ENCODE measurements around the gene LARGE1.

The LARGE1 gene

GRCh38 chr22:33940741-33941140, 20.5 kb upstream of the LARGE1 start:
- TF ChIP-seq, protein P1, sequence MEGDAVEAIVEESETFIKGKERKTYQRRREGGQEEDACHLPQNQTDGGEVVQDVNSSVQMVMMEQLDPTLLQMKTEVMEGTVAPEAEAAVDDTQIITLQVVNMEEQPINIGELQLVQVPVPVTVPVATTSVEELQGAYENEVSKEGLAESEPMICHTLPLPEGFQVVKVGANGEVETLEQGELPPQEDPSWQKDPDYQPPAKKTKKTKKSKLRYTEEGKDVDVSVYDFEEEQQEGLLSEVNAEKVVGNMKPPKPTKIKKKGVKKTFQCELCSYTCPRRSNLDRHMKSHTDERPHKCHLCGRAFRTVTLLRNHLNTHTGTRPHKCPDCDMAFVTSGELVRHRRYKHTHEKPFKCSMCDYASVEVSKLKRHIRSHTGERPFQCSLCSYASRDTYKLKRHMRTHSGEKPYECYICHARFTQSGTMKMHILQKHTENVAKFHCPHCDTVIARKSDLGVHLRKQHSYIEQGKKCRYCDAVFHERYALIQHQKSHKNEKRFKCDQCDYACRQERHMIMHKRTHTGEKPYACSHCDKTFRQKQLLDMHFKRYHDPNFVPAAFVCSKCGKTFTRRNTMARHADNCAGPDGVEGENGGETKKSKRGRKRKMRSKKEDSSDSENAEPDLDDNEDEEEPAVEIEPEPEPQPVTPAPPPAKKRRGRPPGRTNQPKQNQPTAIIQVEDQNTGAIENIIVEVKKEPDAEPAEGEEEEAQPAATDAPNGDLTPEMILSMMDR (IDR thresholded peaks at IDR 0.05; ENCODE audit: borderline replicate concordance, control extremely low read depth, extremely low read depth, insufficient read depth, missing control alignments), result no peak
- DNase-seq (ENCODE audit: low spot score), result no peak
- in situ Hi-C loops (cut with MboI; ENCODE audit: low sequenced_read_pairs, unreplicated experiment), result no loop called here

GRCh38 chr22:33932997-33933396, 12.7 kb upstream of the LARGE1 start:
- in situ Hi-C loops (cut with MboI; ENCODE audit: low sequenced_read_pairs, unreplicated experiment), result no loop called here
- TF ChIP-seq, protein P1 (IDR thresholded peaks at IDR 0.05; ENCODE audit: borderline replicate concordance, control extremely low read depth, extremely low read depth, insufficient read depth, missing control alignments), result no peak
- no peak for DNase-seq (ENCODE audit: low spot score)

DNA sequence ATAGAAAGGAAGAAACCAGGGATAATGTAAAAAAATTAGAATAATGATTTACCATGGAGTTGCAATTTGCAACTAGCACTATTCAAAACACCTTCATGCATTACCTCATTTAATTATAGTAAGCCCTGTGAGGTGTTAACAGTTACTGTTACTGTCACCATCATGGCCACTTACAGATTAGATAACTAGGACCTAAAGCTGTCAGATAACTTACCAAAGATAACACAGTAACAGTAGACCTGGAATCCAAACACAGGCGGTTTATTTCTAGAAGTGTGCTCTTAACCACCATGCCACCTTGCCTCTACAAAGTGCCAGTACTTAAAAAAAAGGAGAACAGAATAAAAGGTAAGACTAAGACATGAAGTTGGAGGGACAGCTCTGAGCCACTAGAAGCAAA, 11.1 kb upstream of the LARGE1 start:
- in situ Hi-C loops (cut with MboI; ENCODE audit: low sequenced_read_pairs, unreplicated experiment), result no loop called here
- TF ChIP-seq, protein P1 (IDR thresholded peaks at IDR 0.05; ENCODE audit: borderline replicate concordance, control extremely low read depth, extremely low read depth, insufficient read depth, missing control alignments), result no peak
- no peak for DNase-seq (ENCODE audit: low spot score)

- in situ Hi-C loops (cut with MboI; ENCODE audit: low sequenced_read_pairs, unreplicated experiment), result loop anchor here (10.0 kb wide), 1 partner anchor 177 kb away; no protein-coding TSS in a partner anchor
- DNase-seq (ENCODE audit: low spot score), result no peak
- TF ChIP-seq, protein P1 (IDR thresholded peaks at IDR 0.05; ENCODE audit: borderline replicate concordance, control extremely low read depth, extremely low read depth, insufficient read depth, missing control alignments), result no peak
Measured at GRCh38 chr22:33927752-33928151, 7.5 kb upstream of the LARGE1 start.

DNA sequence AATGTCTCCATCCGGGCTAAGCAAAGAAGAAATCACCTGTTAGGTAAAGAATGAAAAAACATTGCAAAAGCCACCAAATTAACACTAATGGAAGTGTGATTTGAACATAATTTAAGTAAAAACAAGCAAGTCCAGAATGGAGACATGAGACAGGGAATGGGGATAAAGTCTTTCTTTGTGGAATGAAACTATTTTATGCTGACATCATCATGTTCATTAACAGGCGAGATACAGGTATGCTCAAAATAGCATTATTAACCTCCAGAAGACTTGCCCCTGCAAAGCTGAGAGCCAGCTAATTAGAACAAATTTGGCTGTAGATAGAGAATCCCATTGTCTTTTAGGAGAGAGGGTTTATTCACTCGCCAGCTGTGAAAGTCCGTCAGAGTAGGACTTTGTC, 4.9 kb upstream of the LARGE1 start:
- TF ChIP-seq, protein P1 (IDR thresholded peaks at IDR 0.05; ENCODE audit: borderline replicate concordance, control extremely low read depth, extremely low read depth, insufficient read depth, missing control alignments), result no peak
- in situ Hi-C loops (cut with MboI; ENCODE audit: low sequenced_read_pairs, unreplicated experiment), result loop anchor here (10.0 kb wide), 1 partner anchor 180 kb away; no protein-coding TSS in a partner anchor
- DNase-seq (ENCODE audit: low spot score), result no peak

GRCh38 chr22:33923660-33924246, 3.5 kb upstream of the LARGE1 start:
- in situ Hi-C loops (cut with MboI; ENCODE audit: low sequenced_read_pairs, unreplicated experiment), result loop anchor here (10.0 kb wide), 1 partner anchor 181 kb away; no protein-coding TSS in a partner anchor
- peak; percentile 69 for DNase-seq (ENCODE audit: low spot score)
- TF ChIP-seq, protein P1 (IDR thresholded peaks at IDR 0.05; ENCODE audit: borderline replicate concordance, control extremely low read depth, extremely low read depth, insufficient read depth, missing control alignments), result peak; percentile 60
